Measurements from ENCODE around the gene SCNN1A.

- no peak for TF ChIP-seq CBX5 (CRISPR knock-in tag; IDR thresholded peaks at IDR 0.05; ENCODE audit: borderline replicate concordance)
- no peak for TF ChIP-seq ZNF317 (CRISPR knock-in tag; IDR thresholded peaks at IDR 0.05)
- no peak for TF ChIP-seq YY1 (IDR thresholded peaks at IDR 0.05; ENCODE audit: insufficient read depth, insufficient replicate concordance, low read depth, low read length)
- TF ChIP-seq EHMT2 (IDR thresholded peaks at IDR 0.05; ENCODE audit: borderline replicate concordance, low read depth, low read length): no peak
- TF ChIP-seq ZNF547 (CRISPR knock-in tag; IDR thresholded peaks at IDR 0.05): no peak
- peak; percentile 65 for TF ChIP-seq SMC3 (IDR thresholded peaks at IDR 0.05; ENCODE audit: low read length)
- no peak for TF ChIP-seq PRDM15 (CRISPR knock-in tag; IDR thresholded peaks at IDR 0.05)
Measured at GRCh38 chr12:6323340-6323994, 51.9 kb downstream of the SCNN1A start.

Measured in HepG2 (cell line).